NCI-H2227 (cell line): ENCODE results near the gene TDP1.
A peak's percentile ranks its signal among the peaks of the same experiment; 100 is the strongest.
"Not testable (repeated sequence)": the region's sequence is repeated elsewhere in the genome, so short reads cannot be mapped to it uniquely, and the experiment has no call there.

Experiments
- DNase-seq: peaks from one replicate; lab custom pipeline; 2025; ENCODE audit not compliant: unreplicated experiment; lab: John Stamatoyannopoulos, UW

TDP1 gene

DNA sequence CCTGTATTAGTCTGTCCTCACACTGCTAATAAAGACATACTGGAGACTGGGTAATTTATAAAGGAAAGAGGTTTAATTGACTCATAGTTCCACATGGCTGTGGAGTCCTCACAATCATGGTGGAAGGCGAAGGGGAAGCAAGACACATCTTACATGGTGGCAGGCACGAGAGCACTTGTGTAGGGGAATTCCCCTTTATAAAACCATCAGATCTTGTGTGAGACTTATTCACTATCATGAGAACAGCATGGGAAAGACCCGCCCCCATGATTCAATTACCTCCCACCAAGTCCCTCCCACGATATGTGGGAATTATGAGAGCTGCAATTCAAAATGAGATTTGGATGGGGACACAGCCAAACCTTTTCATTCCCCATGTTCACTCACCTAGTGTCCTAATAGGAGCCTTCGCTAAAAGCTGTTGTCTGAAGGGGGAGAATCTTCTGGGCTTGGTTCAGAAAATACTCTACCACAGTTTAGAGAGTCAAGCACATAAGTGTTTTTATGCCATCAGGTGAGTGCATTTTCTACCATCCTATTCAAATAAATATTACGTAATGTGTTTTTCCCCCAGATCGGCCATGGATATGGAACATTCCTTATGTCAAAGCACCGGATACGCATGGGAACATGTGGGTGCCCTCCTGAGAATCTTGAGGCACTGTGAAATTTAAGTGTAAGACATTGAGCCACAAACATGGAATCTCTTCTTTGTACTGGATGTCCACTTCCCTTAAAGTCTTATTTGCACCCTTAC lies 86.9 kb downstream of the TDP1 start:
- DNase-seq = no peak

DNA sequence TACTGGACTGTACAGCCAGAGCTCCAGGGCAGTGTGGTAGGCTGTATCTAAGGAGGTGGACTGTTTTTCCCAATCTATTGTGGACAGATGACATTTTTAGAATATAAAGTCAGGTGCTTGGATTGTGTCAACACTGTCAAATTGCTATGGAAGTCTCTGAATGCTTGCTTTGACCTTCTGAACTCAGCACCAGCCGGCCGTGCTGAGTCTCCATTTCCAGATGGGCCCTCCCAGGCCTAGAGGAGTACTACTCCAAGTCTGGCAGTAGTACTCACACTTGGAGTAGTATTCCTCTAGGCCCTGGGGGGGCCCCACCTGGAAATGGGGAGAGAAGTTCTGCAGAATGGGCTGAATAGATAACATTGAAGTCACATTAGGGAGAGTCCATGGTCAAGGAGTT lies 89.9 kb downstream of the TDP1 start:
- no peak for DNase-seq

DNA sequence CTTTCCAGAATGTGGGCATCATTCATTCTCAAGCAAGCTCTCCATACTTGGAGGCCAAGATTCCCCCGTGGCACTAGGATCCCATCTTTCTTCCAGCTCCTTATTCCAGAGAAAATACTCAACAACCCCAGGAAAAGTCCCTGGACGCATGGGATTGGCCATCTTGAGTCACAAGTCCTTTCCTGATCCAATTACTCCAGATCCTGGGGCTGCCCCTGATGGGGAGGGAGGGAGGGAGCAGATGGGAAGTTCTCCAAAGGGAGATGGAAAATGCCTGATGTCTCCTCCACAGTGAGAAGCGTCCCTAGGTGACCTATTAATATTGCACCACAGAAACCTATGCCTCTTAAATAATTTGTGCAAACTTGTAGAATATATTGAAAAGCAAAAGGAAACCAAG lies 93.7 kb downstream of the TDP1 start:
- no peak for DNase-seq

DNA sequence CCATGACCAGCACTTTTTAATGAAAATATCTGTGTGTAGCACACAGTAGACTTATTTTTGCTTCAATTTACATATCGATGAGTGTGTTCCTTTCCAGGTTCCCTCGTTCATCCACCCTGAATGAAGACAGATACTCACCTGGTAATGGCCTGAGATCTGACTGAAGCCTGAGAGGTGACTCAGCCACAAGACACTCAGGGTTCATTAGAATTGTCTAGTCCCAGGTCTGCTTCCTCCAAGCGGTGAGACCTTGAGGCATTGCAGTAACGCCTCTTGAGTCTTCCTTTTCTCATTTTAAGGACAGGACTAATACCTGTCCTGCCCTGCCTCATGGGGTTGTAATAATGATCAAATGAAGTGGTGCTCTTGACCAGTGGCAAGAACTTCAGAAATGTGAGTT lies 94.5 kb downstream of the TDP1 start:
- no peak for DNase-seq

DNA sequence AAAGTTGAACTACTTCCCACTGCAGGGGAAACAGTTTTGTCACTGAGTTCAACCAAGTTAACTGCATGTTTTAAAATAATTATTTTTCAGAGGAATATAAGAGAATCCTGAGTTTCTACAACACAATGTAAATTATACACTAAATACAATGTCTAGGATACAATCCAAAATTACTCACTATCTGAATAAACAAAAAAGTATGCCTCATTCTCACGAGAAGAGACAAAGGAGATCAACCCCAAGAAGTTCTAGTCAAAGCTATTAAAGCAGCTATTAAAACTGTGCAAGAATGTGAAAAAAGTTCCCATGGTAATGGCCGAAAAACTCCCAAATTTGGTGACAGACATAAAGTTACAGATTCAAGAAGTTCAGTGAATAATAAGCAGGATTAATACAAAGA lies 97.3 kb downstream of the TDP1 start:
- no peak for DNase-seq

DNA sequence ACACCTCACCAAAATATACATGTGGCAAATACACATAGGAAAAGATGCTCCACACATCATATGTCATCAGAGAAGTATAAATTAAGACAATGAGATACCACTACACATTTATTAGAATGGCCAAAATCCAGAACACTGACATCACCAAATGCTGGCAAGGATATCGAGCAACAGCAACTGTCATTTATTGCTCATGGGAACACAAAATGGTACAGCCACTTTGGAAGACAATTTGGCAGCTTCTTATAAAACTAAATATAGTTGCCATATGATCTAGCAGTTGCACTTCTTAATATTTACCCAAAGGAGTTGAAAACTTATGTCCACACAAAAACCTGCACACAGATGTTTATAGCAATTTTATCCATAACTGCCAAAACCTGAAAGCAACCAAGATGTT lies 99.1 kb downstream of the TDP1 start:
- no peak for DNase-seq

DNA sequence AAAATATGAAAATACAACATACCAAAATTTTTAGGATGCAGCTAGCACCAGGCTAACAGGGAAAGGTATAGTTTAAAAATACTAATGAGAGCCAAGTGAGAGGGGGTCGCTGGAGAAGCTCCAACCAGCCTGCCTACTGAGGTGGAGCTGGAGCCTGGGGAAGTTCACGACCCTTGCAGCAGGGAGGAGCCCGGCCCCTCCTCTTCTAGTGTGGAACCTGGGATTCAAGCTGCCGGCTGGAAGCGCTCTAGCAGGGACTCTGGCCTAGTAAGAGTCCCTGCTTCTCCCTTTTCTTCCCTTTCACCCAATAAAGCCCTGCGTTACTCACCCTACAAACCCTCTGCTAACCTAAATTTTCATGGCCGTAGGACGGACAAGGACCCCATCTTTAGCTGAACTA lies 101.1 kb downstream of the TDP1 start:
- DNase-seq = no peak

DNA sequence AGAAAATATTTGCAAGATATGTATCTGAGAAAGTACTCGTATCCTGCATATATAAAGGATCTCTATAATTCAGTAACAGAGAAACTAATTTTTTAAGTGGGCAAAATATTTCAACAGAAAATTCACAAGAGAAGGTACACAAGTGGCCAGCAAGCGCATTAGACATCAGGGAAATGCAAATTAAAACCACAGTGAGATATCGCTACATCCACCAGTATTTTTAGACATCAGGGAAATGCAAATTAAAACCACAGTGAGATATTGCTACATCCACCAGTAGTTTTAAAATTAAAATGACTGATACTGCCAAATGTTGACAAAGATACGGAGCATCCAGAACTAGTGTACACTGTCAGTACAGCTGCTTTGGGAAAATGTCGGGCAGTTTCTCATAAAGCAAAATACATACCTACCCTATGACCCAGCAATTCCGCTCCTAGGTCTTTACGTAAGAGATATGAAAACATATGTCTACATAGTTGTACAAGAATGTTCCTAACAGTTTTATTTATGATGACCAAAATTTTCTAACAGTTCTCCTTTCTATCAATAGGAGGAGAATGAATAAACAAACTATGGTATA lies 103.2 kb downstream of the TDP1 start:
- DNase-seq = no peak

DNA sequence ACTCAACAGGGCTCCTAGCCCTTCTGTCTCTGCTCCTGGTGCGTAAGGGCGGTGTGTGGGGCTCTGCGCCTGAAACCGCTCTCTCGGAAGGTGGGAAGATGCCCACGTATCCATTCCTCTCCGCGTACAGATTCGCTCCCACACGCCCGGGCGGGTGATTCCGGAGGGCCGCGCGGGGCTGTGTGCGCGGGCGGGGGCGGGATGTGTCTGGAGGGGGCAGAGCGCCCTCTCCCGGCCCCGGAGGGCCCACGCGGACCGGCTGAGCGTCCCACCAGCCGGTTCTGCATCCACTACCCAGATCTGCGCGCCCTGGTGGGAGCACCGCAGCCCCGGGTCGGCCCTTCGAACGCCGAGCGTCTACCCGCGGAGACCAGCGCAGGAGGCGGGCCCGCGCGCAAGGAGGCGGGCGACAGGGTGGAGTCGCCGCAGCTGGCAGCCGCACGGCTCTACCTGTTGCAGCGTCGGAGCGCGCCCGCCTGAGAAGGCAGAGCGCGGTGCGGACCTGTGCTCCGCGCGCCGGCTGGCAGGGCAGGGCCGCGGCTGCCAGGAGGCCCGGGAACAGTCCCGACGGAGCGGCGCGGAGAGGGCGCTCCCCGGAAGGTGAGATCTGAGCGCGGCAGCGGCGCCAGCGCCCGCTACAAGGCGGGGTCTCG lies 104.7 kb downstream of the TDP1 start:
- peak; percentile 87 for DNase-seq

DNA sequence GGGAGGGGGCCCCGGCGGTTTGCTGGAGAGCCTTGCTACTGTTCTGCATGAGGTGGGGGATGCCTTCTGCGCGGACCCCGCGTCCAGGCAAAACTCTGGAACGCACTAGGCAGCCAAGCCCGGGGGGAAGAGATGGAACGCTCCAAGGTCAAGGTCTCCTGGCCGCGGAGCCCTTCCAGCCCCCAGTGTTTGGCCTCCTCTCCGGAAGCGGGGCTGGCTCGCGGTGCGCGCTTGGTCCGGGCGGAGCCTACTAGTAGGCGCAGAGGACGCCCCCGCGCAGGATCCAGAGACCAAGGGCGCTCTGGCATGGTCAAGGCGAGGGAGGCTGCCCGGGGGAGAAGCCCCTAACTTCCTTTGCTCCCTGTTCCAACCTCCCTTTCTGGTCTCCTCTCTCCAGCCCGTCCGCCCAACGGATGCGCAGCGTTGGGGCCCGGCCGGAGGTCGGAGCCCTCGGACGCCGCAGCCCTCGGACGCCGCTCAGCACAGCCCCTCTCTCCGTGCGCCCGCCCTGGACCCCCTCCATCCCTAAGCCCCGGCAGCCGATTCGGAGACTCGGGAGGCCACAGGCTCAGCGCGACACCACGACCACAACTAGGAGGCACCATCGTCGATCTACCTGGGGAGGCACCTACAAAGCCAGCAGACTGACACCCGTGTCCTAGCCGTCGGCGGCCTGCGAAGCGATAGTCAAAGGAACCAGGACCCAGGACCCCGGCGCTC lies 105.4 kb downstream of the TDP1 start:
- peak; percentile 28 for DNase-seq

DNA sequence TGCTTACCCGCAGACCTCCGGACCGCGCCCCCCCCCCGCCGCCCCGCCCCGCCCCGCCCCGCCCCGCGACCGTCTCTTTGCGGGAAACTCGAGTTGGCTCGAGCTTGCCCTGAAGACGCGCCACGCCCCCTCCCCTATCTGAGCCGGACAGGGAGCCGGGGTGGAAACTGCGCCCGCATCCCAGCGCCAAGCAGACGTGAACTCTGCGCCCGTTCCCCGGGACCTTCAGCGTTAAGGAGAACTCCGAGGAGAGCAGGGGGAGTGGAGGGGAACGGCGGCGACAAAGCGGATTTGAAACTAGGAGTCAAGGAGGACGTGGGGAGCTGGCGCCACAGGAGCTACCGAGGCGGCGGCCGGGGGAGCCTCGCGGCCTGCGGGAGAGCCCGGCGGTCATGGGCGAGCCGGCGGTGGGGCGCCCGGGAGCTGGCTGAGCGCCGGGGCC lies 106.0 kb downstream of the TDP1 start, which contains the start of gene KCNK13:
Gene KCNK13 (plus strand): TSS at position 310 of the 442 bp plus-strand sequence. CDS start 212 bp downstream, outside the sequence.
- DNase-seq = peak; percentile 33

DNA sequence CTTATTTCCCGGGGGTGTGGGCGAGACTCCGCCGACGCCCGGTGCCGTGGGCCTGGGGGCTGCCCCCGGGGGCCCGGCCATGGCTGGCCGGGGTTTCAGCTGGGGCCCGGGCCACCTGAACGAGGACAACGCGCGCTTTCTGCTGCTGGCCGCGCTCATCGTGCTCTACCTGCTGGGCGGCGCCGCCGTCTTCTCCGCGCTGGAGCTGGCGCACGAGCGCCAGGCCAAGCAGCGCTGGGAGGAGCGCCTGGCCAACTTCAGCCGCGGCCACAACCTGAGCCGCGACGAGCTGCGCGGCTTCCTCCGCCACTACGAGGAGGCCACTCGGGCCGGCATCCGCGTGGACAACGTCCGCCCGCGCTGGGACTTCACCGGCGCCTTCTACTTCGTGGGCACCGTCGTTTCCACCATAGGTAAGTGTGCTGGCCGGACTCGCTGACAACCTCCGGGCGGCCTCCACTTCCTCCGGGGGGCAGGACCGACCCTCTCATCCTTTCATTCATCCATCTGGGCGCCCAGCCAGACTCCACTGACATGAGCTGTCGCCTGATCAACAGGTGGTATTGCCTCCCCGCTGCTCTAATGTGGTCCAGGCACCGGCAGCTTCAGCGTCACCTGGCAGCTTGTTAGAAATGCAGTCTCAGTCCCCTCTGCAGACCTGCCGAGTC lies 106.5 kb downstream of the TDP1 start:
- peak; percentile 36 for DNase-seq

DNA sequence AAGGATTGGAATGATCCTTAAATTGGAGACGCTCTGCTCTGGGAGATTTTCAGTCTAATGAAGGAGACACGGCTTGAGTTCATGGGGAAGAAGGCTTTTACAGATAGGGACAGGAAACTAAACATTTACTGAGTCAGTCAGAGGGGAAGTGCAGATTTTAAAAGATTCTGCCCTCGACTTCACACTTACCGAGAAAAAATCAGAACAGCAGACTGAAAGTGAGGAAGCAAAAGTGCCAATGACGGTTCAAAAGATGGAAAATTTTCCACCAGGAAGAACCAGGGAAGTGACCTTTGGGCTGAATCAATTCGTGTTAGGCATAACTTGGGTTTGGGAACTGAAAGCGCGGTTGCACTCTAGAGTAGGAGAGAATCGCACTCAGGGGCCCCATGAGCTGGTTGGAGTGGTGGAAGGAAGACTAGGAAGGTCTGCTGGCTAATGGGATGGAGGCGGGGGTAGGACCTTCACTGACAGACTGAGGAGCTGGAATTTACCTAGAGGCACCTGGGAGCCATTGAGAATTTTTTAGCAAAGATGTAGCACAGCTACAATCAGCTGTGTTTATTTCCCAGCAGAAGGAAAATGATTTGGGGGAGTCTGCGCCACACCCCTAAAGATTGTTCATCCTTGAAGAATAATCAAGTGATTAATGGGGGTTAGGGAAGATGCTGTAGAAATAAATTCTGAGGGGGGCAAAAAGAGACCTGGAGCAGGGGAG lies 107.3 kb downstream of the TDP1 start:
- DNase-seq = no peak

DNA sequence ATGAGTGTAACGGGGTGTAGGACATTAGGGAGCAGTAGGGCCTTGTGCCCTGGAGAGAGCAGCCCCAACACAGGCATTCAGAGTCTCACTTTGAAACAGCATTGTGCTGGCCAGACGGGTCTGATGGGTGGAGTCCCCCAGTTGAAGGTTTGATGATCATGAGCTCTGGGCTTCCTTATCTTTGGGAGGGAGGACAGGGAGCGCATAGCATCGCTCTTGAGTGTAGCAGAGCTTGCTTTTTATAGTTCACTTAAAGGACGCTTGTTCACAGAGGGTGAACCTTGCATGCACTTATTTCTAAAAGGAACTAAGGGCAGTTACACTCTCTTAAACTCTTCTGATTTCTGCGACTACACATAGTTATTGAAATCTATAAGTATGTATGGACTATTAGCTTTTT lies 116.6 kb downstream of the TDP1 start:
- DNase-seq = no peak

DNA sequence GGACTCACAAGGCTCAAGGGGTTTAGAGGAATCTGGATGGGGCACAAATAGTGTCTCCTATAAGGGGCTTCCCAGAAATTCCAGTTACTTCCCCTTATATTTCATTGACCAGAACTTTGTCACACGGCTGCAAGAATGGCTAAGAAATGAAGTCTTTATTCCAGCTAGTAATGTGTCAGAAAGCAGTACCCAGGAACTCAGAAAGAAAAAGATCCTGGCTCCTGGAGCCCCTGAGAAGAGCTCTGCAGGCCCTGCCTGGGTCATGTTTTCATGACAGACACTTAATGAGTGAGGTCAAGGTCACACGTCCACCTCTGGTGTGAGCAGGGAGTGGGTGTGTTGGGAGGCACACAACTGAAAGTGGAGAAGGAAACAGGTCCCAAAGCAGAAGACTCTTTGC lies 123.8 kb downstream of the TDP1 start:
- DNase-seq = no peak

DNA sequence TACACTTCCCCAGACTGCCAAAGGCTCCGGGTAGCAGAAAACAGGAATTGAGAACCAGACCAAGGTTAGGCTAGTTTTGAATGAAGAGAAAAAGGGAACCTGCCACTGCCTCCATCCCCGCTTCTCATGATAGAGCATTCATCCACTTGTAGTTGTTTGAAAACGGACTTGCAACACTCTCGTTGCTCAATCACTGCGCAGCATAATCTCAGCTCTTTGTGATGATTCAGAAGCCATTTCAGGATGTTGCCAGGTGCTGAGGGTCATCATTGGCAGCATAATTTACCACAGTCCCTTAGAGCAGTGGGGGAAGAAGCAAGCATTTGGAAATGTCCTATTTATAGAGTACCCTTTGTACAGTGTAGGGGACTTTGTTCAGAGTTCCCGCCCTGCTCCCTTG lies 131.7 kb downstream of the TDP1 start:
- peak; percentile 11 for DNase-seq

DNA sequence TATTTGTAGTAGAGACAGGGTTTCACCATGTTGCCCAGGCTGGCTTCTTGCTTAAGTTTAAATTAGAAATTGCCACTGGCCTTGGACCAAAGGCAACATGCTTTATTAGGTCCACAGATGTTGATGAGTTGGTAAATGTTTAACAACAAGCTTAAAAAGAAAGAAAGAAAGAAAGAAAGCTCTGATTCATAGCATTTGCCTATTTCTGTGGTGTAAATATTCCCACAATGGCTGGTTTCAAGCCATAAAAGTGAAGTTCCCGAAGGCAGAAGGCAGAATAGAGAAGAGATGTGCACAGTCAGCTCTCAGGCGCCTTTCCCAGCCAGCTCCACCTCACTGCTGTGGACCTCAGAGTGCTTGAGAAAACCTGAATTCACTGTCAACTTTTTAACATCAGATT lies 132.4 kb downstream of the TDP1 start:
- no peak for DNase-seq

DNA sequence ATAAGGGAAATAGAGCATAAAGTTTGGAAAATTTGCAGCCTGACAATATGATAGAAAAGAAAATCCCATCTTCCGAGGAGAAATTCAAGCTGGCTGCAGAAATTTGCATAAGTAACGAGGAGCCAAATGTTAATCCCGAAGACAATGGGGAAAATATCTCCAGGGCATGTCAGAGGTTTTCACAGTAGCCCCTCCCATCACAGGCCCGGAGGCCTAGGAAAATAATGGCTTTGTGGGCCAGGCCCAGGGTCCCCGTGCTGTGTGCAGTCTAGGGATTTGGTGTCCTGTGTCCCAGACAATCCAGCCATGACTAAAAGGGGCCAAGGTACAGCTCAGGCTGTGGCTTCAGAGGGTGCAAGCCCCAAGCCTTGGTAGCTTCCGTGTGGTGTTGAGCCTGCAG lies 133.8 kb downstream of the TDP1 start:
- not testable (repeated sequence) for DNase-seq

DNA sequence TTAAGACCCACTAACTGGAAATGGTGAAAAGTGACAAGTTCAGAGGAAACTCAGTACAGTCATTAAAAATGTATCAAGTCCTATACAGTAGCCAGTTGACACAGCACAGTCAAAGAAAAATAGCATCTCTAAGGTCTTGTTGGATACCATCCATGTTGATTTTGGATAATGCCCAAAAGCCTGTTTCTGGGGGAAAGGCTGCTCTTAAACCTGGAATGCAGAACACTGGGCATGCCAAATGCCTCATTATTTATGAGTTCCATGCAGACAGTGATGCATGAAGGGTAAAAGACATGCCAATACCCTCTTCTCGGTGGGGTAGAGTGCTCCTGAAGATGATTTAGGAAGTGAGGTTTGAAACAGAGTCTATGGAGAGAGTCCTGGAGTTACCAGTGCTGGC lies 135.7 kb downstream of the TDP1 start:
- no peak for DNase-seq

DNA sequence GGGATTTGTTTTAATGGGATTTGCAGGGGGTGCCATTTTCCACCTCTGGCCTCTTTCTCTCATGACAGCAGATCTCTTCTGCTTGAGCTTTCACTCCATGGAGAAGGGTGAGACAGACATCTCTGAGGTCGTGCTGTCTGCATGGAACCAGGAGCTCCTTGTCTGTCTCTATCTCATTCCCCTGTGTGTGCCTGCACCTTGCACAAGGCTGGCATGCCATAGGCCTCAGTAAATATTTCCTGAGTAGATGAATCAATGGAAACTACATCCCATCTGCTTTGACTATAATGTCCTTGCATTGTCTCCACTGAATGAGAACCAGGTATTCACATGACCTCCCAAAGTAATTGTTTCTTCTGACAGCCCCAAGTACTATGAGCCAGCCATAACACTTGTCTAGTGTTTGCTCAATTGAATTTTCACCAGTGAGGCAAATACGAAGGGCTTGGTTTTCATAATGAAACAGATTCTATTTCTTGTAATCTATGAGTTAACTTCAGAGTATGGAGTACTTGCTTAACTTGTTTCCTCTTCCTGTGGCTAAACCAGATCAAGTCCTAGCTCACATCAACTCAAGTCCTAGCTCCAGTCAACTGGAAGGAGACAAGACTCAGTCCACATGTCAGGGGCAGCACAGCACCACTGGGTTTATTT lies 138.3 kb downstream of the TDP1 start:
- no peak for DNase-seq
